ENCODE results near the gene HNRNPLL. TPM values are rescaled to one million over a fixed set of nuclear protein-coding genes. Genes with fewer than 3 reads are reported as not detected.
"Not testable (repeated sequence)": the region's sequence is repeated elsewhere in the genome, so short reads cannot be mapped to it uniquely, and the experiment has no call there.

HNRNPLL gene
- 10 to 100 TPM in 3 of 6 donors, 1 to 10 TPM in 3; 3.6 to 13.4 (median 8.9) TPM for polyA plus RNA-seq (ENCODE audit: low read depth in 6 of 6)

DNA sequence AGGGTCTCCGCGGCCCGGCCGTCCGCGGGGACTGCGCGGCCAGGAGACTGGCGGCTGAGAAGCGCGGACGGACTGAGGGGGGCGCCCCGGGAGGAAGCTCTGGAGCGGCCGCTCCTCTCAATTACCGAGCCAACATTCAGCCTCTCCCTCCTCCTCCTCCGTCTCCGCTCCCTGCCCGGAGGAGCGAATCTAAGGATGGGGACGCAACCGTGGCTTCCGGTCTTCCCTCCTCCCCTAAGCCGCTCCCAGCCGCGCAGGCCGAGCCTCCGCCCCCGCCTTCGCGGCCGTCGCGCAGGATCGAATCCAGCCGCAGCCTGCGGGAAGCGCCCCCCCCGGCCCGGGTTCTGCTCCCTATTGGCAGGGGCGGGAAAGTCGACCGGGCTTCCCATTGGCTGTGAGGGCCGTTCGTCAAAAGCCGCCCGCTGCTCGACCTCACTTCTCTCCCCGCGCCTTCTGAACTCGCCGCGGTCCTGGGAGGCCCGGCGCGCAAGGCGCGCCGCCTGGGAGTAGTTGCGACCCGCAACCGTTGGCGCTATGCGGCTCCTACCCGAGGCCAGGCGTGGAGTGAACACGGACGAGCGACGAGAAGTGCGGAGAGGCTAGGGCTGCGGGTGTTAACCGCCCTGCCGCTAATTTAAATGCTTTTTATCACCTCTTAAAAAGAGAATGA lies at the start of gene HNRNPLL:
TSS of gene HNRNPLL (minus strand) at position 197 of the 670 bp plus-strand sequence. CDS start 302 bp downstream, outside the sequence.
- no peaks in the 10 kb centered on the region for H3K9me3 Mint-ChIP-seq
- H3K27ac Mint-ChIP-seq = peak within 1 kb of the TSS in 5 of 6 donors; percentile 44 to 88 (median 73)
- DNase-seq (peak; percentile 87), ATAC-seq (ENCODE audit: low read depth in 2 of 2) (peak; percentile 82 to 85)
- H3K4me3 Mint-ChIP-seq = peak within 1 kb of the TSS; percentile 81 to 97 (median 94)
- no peaks in the 10 kb centered on the region for H3K36me3 Mint-ChIP-seq
- peaks cover 0 to 26% (median 14%) of the 10 kb centered on the region in 3 donors for H3K27me3 Mint-ChIP-seq
- H3K4me1 Mint-ChIP-seq = peaks cover 8 to 26% (median 25%) of the 10 kb centered on the region in 3 donors

DNA sequence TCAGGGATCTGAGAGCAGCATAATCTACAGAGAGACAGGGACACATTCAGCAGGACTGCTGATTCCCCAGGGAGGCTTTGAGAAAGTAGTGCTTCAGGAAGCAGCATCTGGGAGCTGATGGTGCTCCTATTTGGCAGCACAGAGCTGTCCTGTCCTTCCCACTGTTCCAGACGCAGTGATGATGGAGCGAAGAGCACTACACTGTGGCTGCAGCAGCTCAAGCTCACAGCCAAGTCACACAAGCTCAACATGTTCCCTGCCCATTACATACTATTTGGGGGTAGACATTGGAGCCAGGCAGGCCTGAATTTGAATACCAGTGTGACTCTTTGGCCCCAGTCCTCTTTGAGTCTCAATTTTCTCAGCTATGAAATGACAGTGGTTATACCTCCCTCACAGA lies 48.0 kb upstream of the HNRNPLL start:
- peaks cover 0 to 7% (median 0%) of the 10 kb centered on the region in 3 donors for H3K27me3 Mint-ChIP-seq
- no peak overlapping the region for H3K4me3 Mint-ChIP-seq
- H3K27ac Mint-ChIP-seq = no peak overlapping the region
- DNase-seq = no peak
- peaks cover 0 to 6% (median 0%) of the 10 kb centered on the region in 7 donors for H3K9me3 Mint-ChIP-seq
- H3K4me1 Mint-ChIP-seq = peaks cover 6 to 20% (median 17%) of the 10 kb centered on the region in 3 donors
- ATAC-seq (ENCODE audit: low read depth in 2 of 2) = no peak
- H3K36me3 Mint-ChIP-seq = peaks cover 0 to 11% of the 10 kb centered on the region in 2 donors

DNA sequence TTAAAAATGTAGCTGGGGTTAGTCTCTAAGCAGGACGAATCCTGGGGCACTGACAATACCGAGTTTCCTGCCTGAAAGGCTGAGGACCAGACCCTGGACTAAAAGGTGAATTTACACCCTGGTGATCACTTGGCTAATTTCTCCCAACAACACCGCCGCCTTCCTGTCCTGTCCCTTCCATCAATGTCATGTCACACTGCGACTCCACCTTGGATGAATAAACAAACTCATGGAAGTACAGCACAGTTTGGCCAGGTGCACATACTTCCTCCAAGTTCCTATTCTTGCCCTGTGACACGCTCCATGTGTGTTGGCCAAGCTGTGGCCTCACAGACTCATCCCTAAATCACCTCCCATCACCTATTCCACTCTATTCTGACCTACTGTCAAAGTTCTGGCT lies 47.3 kb upstream of the HNRNPLL start:
- Mint-ChIP-seq H3K4me1 (peaks cover 6 to 20% (median 17%) of the 10 kb centered on the region in 3 donors), H3K9me3 (peaks cover 0 to 6% (median 0%) of the 10 kb centered on the region in 7 donors), H3K27ac (no peak overlapping the region), H3K36me3 (peaks cover 0 to 11% of the 10 kb centered on the region in 2 donors), H3K27me3 (peaks cover 0 to 5% (median 0%) of the 10 kb centered on the region in 3 donors), H3K4me3 (no peak overlapping the region)
- no peak for ATAC-seq (ENCODE audit: low read depth in 2 of 2)
- no peak for DNase-seq

DNA sequence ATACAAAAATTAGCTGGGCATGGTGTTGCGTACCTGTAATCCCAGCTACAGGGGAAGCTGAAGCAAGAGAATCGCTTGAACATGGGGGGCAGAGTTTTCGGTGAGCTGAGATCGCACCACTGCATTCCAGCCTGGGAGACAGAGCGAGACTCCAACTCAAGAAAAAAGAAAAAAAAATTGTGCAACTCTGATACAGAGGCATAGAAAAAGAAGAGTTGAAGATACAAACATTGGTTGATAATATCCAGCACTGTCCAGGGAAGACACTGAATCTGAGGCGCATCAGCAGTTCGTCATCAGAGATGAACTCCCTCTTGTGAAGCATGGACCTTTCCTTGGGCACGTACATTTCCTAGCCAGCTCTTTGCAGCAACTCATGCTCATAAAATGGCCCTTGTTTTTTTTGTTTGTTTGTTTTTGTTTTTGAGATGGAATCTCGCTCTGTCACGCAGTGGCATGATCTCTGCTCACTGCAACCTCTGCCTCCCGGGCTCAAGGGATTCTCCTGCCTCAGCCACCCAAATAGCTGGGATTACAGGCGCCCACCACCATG lies 46.5 kb upstream of the HNRNPLL start:
- Mint-ChIP-seq H3K27ac (peak overlapping the region in 1 of 6 donors; percentile 37), H3K4me1 (peaks cover 6 to 20% (median 17%) of the 10 kb centered on the region in 3 donors), H3K9me3 (peaks cover 0 to 6% (median 0%) of the 10 kb centered on the region in 7 donors), H3K27me3 (peaks cover 0 to 5% (median 0%) of the 10 kb centered on the region in 3 donors), H3K36me3 (peaks cover 0 to 11% of the 10 kb centered on the region in 2 donors), H3K4me3 (no peak overlapping the region)
- ATAC-seq (ENCODE audit: low read depth in 2 of 2) = no peak
- no peak for DNase-seq

DNA sequence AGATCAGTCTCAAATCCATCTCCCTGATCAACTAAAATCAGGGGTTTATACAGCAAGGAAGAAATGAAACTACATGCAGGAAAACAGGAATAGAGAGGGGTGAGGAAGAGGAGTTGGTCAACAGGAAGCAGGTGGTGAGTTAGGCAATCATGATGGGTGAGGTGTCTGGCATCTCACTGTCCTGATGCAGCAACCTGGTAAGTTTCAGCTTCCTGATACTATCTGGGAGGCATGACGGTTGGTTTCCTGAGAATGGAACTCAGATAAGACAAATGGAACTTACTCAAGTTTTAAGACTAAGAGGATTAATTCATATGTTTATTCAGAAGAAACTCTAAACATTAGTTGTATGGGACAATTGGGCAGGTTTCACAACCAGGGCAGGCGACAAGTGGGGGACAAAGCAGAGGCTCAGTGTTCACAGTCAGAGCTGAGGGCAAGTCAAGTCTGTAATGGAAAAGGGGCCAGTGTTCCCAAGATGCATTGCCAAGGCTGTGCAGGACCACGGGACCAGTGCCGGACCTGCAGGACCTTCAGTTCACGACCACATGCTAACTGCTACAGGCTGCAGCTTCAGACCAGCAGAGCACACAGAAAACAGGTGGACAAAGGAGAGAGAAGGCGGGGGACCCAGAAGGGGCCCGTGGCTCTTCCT lies 45.5 kb upstream of the HNRNPLL start:
- Mint-ChIP-seq H3K27ac (peak overlapping the region in 1 of 6 donors; percentile 78), H3K27me3 (peaks cover 0 to 5% (median 0%) of the 10 kb centered on the region in 3 donors), H3K4me3 (no peak overlapping the region), H3K36me3 (peaks cover 0 to 11% of the 10 kb centered on the region in 2 donors), H3K9me3 (peaks cover 0 to 6% (median 1%) of the 10 kb centered on the region in 7 donors), H3K4me1 (peaks cover 6 to 20% (median 17%) of the 10 kb centered on the region in 3 donors)
- DNase-seq (no peak), ATAC-seq (ENCODE audit: low read depth in 2 of 2) (no peak)

DNA sequence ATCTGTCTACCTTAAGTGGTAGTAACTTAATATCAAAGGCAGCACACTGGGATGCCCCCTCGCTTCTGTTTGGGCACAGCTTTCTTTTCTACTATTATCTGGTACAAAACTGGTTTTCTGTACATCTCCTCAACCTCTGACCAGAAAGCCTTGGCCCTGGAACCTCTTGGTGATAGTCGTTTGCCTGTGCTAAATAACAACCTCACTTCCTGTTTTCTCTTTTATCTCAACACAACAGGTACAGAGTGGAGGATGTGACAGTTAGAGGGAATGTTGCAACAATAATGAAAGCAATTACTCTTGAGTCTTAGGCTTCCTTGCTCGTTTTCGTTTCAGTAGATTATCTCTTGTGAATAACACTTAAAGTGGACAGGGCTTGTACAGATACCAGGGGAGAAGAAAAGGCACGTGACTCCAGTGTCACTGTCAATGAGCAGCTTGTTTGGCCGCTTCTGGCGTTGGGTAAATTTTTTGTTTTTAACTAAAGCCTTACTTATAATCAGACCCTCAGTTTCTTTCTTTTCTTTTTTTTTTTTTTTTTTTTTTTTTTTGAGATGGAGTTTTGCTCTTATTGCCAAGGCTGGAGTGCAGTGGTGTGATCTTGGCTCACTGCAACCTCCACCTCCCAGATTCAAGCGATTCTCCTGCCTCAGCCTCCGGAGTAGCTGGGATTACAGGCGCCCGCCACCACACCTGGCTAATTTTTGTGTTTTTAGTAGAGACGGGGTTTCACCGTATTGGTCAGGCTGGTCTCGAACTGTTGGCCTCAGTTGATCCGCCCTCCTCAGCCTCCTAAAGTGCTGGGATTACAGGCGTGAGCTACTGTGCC lies 41.2 kb upstream of the HNRNPLL start:
- Mint-ChIP-seq H3K4me1 (peaks cover 0 to 12% (median 10%) of the 10 kb centered on the region in 3 donors), H3K27ac (peak overlapping the region in 1 of 6 donors; percentile 38), H3K36me3 (peaks cover 0 to 11% of the 10 kb centered on the region in 2 donors)
- not testable (repeated sequence) for DNase-seq; ATAC-seq (ENCODE audit: low read depth in 2 of 2); H3K27me3 Mint-ChIP-seq; H3K4me3 Mint-ChIP-seq; H3K9me3 Mint-ChIP-seq

DNA sequence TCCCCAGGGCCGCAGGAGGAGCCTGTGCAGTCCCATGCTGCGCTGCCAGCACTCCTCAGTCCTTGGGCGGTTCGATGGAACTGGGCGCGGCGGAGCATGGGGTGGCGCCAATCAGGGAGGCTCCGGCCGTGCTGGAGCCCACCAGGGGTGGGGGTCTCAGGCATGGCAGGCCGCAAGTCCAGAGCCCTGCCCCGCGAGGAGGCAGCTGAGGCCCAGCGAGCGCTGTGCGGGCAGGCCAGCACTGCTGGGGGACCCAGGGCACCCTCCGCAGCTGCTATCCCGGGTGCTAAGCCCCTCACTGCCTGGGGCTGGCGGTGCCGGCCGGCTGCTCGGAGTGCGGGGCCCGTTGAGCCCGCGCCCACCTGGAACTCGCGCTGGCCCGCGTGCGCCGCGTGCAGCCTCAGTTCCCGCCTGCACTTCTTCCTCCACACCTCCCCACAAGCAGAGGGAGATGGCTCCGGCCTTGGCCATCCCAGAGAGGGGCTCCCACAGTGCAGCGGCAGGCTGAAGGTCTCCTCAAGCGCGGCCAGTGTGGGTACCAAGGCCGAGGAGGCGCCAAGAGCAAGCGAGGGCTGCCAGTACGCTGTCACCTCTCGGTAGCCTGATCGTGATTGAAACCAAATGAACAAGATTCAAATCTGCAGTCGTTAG lies 40.4 kb upstream of the HNRNPLL start:
- Mint-ChIP-seq H3K9me3 (peaks cover 0 to 5% (median 1%) of the 10 kb centered on the region in 7 donors), H3K36me3 (peaks cover 0 to 6% of the 10 kb centered on the region in 2 donors), H3K27me3 (peaks cover 3 to 7% (median 5%) of the 10 kb centered on the region in 3 donors), H3K27ac (no peak overlapping the region), H3K4me3 (no peak overlapping the region), H3K4me1 (peaks cover 0 to 7% (median 5%) of the 10 kb centered on the region in 3 donors)
- ATAC-seq (ENCODE audit: low read depth in 2 of 2) (no peak), DNase-seq (no peak)

DNA sequence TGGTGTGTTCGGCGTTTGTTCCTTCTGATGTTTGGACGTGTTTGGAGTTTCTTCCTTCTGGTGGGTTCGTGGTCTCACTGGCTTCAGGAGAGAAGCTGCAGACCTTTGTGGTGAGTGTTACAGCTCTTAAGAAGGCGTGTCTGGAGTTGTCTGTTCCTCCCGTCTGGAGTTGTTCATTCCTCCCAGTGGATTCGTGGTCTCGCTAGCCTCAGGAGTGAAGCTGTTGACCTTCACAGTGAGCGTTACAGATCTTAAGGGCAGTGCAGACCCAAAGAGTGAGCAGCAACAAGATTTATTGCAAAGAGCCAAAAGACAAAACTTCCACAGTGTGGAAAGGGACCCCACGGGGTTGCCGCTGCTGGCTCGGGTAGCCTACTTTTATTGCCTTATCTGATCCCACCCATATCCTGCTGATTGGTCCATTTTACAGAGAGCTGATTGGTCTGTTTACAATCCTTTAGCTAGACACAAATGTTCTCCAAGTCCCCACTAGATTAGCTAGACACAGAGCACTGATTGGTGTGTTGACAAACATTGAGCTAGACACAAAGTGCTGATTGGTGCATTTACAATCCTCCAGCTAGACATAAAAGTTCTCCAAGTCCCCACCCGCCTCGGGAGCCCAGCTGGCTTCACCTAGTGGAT lies 39.8 kb upstream of the HNRNPLL start:
- peak overlapping the region in 1 of 6 donors; percentile 21 for H3K27ac Mint-ChIP-seq
- H3K9me3 Mint-ChIP-seq; DNase-seq; ATAC-seq (ENCODE audit: low read depth in 2 of 2); H3K4me3 Mint-ChIP-seq; H3K27me3 Mint-ChIP-seq; H3K4me1 Mint-ChIP-seq; H3K36me3 Mint-ChIP-seq: not testable (repeated sequence)

DNA sequence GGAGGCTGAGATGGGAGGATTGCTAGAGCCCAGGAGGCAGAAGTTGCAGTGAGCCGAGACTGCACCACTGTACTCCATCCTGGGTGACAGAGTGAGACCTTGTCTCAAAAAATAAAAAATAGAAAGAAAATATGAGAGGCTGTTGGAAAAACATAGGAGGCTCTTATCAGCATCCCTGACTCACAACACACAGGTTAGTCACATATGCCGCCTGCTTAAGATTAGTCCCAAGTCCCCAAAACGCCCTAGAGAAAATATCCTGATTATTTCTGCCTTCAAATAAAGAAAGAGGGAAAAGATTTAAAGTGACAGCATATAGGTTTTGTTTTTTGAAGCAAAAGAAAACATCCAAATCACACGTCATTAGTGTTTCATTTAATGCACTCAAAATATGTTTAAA lies 33.3 kb upstream of the HNRNPLL start:
- H3K4me1 Mint-ChIP-seq = peaks cover 5 to 10% (median 10%) of the 10 kb centered on the region in 3 donors
- H3K27ac Mint-ChIP-seq = peak overlapping the region in 1 of 6 donors; percentile 29
- H3K36me3 Mint-ChIP-seq = peaks cover 0 to 6% of the 10 kb centered on the region in 2 donors
- peaks cover 0 to 6% (median 0%) of the 10 kb centered on the region in 7 donors for H3K9me3 Mint-ChIP-seq
- DNase-seq (no peak), ATAC-seq (ENCODE audit: low read depth in 2 of 2) (no peak)
- H3K4me3 Mint-ChIP-seq = no peak overlapping the region
- peaks cover 9 to 28% (median 15%) of the 10 kb centered on the region in 3 donors for H3K27me3 Mint-ChIP-seq

DNA sequence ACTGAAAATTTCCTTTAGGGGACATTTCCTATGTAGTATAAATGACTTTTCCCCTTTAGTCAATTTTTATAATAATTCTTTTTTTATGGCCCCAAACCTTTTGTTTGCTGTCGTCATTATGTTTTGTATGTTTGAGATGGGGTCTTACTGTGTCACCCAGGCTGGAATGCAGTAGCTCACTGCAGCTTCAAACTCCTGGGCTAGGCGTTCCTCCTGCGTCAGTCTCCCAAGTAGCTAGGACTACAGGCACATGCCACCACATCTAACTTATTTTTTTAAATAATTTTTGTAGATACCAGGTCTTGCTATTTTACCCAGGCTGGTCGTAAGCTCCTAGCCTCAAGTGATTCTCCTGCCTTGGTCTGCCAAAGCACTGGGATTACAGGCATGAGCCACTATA lies 32.4 kb upstream of the HNRNPLL start:
- Mint-ChIP-seq H3K27me3 (peaks cover 15 to 33% (median 22%) of the 10 kb centered on the region in 3 donors), H3K9me3 (peaks cover 0 to 6% (median 2%) of the 10 kb centered on the region in 7 donors), H3K4me1 (peaks cover 5 to 10% (median 10%) of the 10 kb centered on the region in 3 donors), H3K27ac (no peak overlapping the region), H3K36me3 (peaks cover 0 to 7% of the 10 kb centered on the region in 2 donors), H3K4me3 (no peak overlapping the region)
- DNase-seq (no peak), ATAC-seq (ENCODE audit: low read depth in 2 of 2) (no peak)

DNA sequence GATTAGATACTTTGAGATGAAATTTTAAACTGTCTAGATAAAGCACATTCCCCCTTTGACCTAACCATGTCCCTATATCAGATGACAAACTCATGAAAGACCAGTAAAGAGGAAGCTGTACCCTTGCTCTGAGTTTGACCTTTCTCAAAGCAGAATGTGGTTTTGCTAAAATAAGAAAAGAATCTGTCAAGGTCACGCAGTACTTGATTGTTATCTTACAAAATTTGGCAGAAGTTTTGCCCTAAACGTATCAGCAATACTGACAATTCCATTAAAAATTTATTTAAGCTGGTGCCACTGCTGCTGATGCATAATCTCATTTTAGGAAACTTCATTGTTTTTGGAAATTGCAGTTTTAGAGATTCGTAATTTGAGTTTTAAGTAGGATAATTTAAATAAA lies 32.0 kb upstream of the HNRNPLL start:
- H3K4me3 Mint-ChIP-seq = no peak overlapping the region
- no peak overlapping the region for H3K27ac Mint-ChIP-seq
- DNase-seq (no peak), ATAC-seq (ENCODE audit: low read depth in 2 of 2) (no peak)
- H3K27me3 Mint-ChIP-seq = peaks cover 20 to 37% (median 27%) of the 10 kb centered on the region in 3 donors
- H3K36me3 Mint-ChIP-seq = peaks cover 4 to 11% of the 10 kb centered on the region in 2 donors
- peaks cover 0 to 11% (median 4%) of the 10 kb centered on the region in 7 donors for H3K9me3 Mint-ChIP-seq
- H3K4me1 Mint-ChIP-seq = peaks cover 5 to 10% (median 10%) of the 10 kb centered on the region in 3 donors

DNA sequence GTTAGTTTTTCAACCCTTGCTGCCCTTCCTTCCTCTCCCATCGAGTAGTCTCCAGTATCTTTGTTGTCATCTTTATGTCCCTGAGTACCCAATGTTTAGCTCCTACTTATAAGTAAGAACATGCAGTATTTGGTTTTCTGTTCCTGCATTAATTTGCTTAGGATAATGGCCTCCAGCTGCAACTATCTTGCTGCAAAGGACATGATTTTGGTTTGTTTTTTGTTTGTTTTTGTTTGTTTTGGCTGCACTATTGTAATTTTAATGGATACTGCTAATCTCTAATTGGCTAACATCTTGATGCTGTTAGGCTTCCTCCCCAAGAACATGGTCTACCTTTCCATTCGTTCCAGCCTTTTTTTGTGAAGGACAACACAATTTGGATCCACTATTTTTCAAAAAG lies 31.2 kb upstream of the HNRNPLL start:
- Mint-ChIP-seq H3K4me3 (no peak overlapping the region), H3K27me3 (peaks cover 20 to 38% (median 29%) of the 10 kb centered on the region in 3 donors), H3K36me3 (peaks cover 4 to 13% of the 10 kb centered on the region in 2 donors), H3K4me1 (peaks cover 5 to 10% (median 10%) of the 10 kb centered on the region in 3 donors), H3K9me3 (peaks cover 0 to 12% (median 4%) of the 10 kb centered on the region in 7 donors), H3K27ac (no peak overlapping the region)
- ATAC-seq (ENCODE audit: low read depth in 2 of 2) (no peak), DNase-seq (no peak)

Measured in naive B cell (primary cell).